Measurements from ENCODE around the gene AKAP3.

AKAP3 gene

GRCh38 chr12:4591180-4591687, 57.6 kb downstream of the AKAP3 start:
- no peak for DNase-seq

DNA sequence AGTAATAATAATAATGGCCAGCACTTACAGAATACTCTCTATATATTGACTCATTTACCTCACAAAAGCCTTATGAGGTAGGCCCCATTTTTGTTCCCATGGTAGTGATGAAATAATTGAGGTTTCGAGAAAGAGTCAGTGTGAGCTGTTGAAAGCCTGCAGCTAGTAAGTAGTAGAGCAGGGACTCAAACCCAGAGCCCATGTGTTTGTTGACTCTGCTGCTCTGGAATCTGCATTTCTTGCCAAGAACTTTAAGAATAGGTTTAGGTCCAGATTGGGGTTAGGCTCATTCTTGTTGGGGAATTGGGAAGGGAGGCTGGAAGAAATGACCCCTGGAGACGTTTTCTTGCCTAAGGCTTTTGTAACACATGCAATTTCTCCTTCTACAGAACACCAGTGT, 58.9 kb downstream of the AKAP3 start:
- DNase-seq = no peak

DNA sequence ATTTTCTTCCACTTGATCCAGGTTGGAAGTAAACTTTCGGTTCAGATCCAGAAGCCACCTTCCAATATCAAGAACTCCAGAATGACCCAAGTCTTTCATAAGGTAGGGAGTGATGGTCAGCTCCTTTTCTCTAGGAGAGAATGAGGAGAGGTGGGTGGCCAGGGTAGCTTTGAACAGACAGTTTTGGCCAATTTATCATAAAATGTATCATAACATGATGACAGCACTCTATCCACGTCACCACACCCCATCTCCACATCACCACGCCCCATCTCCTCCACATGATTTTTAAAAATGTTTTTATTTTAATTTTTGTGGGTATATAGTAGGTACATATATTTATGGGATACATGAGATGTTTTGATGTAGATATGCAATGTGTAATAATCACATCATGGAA, 59.9 kb downstream of the AKAP3 start:
- DNase-seq = no peak

DNA sequence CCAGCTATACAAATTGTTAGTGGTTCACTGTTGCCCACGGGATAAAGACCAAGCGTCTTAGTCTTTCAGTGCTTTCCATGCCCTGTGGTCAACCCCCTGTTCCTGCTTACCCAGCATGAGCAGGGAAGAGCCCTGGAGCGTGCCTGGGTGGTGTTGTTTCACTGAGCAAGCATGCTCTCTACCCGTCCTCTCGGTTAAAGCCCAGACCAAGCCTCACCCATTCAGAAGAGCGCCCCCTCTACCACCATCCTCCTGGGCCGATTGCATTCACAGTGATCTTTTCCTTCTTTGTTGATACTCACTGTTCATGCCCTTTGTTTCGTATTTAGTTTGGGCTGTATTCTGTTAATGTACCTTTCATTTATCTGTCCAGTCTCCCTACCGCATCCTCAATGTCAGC, 61.7 kb downstream of the AKAP3 start:
- no peak for DNase-seq

DNA sequence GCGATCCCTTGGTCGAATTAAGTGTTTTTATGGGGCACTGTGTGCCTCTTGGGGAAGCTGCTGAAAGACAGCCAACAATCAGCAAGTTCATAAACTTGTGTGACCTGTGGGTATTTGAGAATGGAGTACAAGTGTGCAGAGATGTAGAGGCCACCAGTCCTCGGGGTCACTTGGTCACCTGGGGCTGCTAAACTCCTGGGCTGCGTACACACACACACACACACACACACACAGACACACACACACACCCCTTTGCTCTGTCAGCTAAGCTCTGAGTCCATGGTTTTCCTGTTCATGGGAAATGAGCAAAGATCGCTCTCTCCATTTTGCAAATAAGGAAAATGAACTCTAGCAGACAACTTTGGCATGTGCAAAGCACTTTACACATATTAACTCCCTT, 62.4 kb downstream of the AKAP3 start:
- no peak for DNase-seq

- no peak for DNase-seq
Observed at GRCh38 chr12:4584896-4585295, 64.0 kb downstream of the AKAP3 start.

DNA sequence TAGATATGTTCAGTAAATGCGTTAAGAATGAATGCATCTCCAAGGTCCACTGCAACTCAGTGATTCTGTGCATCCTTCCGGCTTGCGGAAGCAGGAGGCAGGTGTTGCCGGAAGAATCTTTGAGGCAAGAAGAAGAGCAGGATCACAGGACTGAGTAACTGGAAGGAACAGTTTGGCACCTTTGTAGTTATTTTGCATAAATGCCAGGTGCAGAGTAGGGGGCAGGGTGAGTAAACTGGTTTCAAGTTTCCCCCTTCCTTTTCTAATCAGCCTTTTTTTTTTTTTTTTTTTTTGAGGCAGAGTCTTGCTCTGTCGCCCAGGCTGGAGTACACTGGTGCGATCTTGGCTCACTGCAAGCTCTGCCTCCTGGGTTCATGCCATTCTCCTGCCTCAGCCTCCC, 64.6 kb downstream of the AKAP3 start:
- no peak for DNase-seq

DNA sequence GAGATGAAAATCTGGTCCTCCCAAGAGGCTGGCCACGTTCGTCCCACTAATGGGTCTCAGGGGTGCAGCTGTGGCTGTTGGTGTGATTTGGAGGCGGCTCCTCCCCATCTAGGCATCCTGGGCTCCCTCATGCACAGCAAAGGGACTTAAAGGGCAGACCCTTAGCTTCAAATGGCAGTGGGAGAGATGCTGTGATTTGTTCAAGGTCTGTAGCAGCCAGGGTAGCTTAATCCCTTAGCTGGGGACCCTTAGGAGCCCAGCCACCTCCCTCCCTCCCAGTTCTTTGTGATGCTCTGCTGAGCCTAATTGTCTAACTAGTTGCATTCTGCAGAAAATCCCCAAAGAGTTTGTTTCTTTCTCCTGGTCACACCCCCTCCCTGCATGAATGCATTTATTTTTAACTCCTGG, 68.6 kb downstream of the AKAP3 start:
- DNase-seq = no peak

DNA sequence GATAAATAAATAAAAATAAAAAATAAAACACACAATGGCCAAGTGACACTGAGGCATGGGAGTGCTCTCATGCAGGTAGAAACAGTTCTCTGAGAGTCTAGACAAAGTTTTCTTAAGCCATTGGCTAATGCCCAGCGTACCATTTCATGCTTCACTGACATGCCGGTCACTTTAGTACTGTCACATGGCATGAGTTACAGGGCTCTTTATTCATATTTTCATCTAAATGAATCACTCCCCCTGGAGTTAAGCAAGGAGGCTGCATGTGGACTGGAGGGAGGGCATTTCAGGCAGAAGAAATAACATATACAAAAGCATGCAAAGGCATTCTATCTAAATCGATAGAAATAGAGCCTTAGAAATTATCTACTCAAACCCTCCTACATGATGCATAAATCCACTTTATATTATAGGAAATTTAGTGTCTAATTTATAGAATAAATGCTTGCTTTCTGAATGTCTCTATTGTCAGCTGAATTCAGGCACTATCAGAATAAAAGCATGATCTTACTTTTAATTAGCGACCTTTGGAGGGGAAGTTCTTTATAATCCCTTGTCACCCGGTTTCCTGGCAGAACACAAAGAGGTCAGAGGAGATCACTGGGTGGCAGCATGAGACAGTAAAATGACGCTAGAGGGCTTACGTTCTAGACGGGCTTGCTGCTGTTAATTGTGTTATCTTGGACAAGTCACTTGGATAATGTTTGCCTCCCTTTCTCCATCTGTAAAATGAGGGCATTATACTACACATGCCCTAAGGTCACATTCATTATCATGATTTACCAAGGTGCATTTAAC, 69.3 kb downstream of the AKAP3 start:
- no peak for DNase-seq

DNA sequence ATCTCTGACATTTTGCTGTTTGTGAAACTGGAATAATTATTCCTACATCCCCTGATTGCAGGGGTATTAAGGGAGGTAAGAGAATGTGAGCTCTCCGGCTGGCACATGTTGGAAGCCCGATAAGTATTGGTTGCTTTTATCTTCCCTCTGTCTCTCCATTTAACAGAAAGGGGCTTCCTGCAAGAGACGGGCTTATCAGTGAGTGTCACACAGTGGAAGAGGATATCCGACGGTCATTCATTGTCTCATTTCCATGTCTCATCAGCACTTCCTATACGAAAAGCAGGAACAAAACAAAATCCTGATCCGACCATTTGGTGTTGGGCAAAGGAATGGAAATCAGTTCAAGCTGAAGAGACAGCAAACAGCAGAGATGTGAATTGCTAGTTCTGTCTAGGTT, 76.2 kb downstream of the AKAP3 start:
- no peak for DNase-seq

DNA sequence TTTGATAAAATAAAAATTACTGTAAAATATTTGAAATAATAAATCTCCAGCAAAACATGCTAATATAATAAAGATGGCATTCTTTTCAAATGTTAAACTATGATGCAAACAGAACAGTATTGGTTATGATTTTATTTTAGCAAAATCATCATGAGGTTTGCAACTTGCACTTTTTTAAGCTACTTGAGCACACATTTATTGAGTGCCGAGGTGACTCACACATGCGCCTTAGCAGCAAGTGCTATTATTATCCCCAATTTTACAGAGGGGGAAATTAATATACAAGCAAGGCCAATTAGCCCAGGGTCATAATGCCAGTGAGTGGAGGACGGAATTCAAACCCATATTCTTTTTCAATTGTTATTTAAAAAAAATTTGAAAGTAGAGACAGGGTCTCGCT, 79.6 kb downstream of the AKAP3 start:
- DNase-seq = no peak

- DNase-seq = no peak
Observed at GRCh38 chr12:4567073-4567881, 81.6 kb downstream of the AKAP3 start.

- DNase-seq = no peak
Observed at GRCh38 chr12:4566474-4566873, 82.4 kb downstream of the AKAP3 start.

Measured in activated effector memory CD4-positive, alpha-beta T cell treated with anti-CD3 and anti-CD28 coated beads, Interleukin-2, amount 50 U/mL, for 16 hours (primary cell).